Smooth muscle cell (in vitro differentiated cells): ENCODE data around the gene ACYP2. TPM values are rescaled to one million over a fixed set of nuclear protein-coding genes. Genes with fewer than 3 reads are reported as not detected.

ENCODE experiments used
- DNase-seq: peaks from one replicate; lab custom pipeline; 2025; ENCODE audit not compliant: unreplicated experiment; lab: John Stamatoyannopoulos, UW
- H2AFZ ChIP-seq: fragments of 200-600 bp; sonication (generic); 2 replicates; pipeline ENCODE4 v1.6.0; 2016; ENCODE audit warnings: antibody characterized with exemption, low read depth, mild to moderate bottlenecking
- H3F3A ChIP-seq: fragments of 200-600 bp; sonication (generic); 2 replicates; pipeline ENCODE4 v1.6.0; 2017; ENCODE audit warnings: antibody characterized with exemption, low read depth
- H3K27ac ChIP-seq: fragments of 200-600 bp; sonication (generic); 2 replicates; pipeline ENCODE4 v1.5.1; 2016; ENCODE audit warnings: low read depth, mild to moderate bottlenecking
- H3K27me3 ChIP-seq: fragments of 200-600 bp; sonication (generic); 2 replicates; pipeline ENCODE4 v1.6.1; 2016; ENCODE audit warnings: low read depth, mild to moderate bottlenecking
- H3K36me3 ChIP-seq: fragments of 200-600 bp; sonication (generic); 2 replicates; pipeline ENCODE4 v1.5.1; 2016; ENCODE audit warnings: low read depth
- H3K4me1 ChIP-seq: fragments of 200-600 bp; sonication (generic); 2 replicates; pipeline ENCODE4 v1.5.1; 2016; ENCODE audit warnings: low read depth
- H3K4me2 ChIP-seq: fragments of 200-600 bp; sonication (generic); 2 replicates; pipeline ENCODE4 v1.6.0; 2016; ENCODE audit warnings: mild to moderate bottlenecking
- H3K4me3 ChIP-seq: fragments of 200-600 bp; sonication (generic); 2 replicates; pipeline ENCODE4 v1.5.1; 2016; ENCODE audit warnings: mild to moderate bottlenecking
- H3K79me2 ChIP-seq: fragments of 200-600 bp; sonication (generic); 2 replicates; pipeline ENCODE4 v1.6.0; 2016; ENCODE audit warnings: low read depth, mild to moderate bottlenecking
- H3K9ac ChIP-seq: fragments of 200-600 bp; sonication (generic); 2 replicates; pipeline ENCODE4 v1.6.0; 2016; ENCODE audit warnings: low read depth
- H3K9me3 ChIP-seq: fragments of 200-600 bp; sonication (generic); replicated peaks from 2 replicates; pipeline ENCODE4 v1.5.1; 2016; ENCODE audit warnings: low read depth
- H4K20me1 ChIP-seq: fragments of 200-600 bp; sonication (generic); 2 replicates; pipeline ENCODE4 v1.6.0; 2016; ENCODE audit warnings: low read depth
- CTCF ChIP-seq: fragments of 200-600 bp; sonication (generic); IDR thresholded peaks from 2 replicates; pipeline ENCODE4 v1.5.1; 2017; ENCODE audit warnings: borderline replicate concordance, mild to moderate bottlenecking, antibody characterized with exemption; ENCODE audit not compliant: insufficient read depth, poor library complexity, severe bottlenecking
- WGBS: methylation state at CpG from one replicate; pipeline ENCODE4 v1.1.7; 2016; ENCODE audit warnings: low lambda C conversion rate; 5-methylcytosine and 5-hydroxymethylcytosine counted together
- polyA plus RNA-seq: library from polyadenylated mRNA; unstranded; fragments of >200 nt; fragmentation: Nextera tagmentation; extraction: Ambion mirVana; gene quantifications from 2 replicates; pipeline ENCODE4 v1.2.1, GENCODE V29; 2016
- total RNA-seq: library from RNA; depleted of rRNA; stranded (reverse); fragments of >200 nt; gene quantifications from 2 replicates; pipeline ENCODE4 v1.2.3, GENCODE V29; 2014

ACYP2 gene
- total and polyA plus RNA-seq, 2 experiments from 2014 or later, result 12.1 to 18.6 TPM

GRCh38 chr2:54247115-54247514 is 131.7 kb downstream of the ACYP2 start:
- no peaks in the 10 kb centered on the region for H3F3A ChIP-seq
- H3K4me1 ChIP-seq, result no peaks in the 10 kb centered on the region
- 33% methylated on average over 1 of the region's 1 CpG for WGBS
- no peak overlapping the region for H3K4me2 ChIP-seq
- H2AFZ ChIP-seq, result no peak overlapping the region
- H3K27me3 ChIP-seq, result no peaks in the 10 kb centered on the region
- no peak for TF ChIP-seq CTCF
- no peaks in the 10 kb centered on the region for H3K36me3 ChIP-seq
- no peak overlapping the region for H3K9ac ChIP-seq
- H3K4me3 ChIP-seq, result no peak overlapping the region
- DNase-seq, result no peak
- H3K27ac ChIP-seq, result no peak overlapping the region
- no peaks in the 10 kb centered on the region for H3K9me3 ChIP-seq
- H3K79me2 ChIP-seq, result no peaks in the 10 kb centered on the region
- no peaks in the 10 kb centered on the region for H4K20me1 ChIP-seq

GRCh38 chr2:54249629-54250028 is 134.2 kb downstream of the ACYP2 start:
- no peak overlapping the region for H3K9ac ChIP-seq
- no peaks in the 10 kb centered on the region for H4K20me1 ChIP-seq
- H3K27ac ChIP-seq, result no peak overlapping the region
- H3K27me3 ChIP-seq, result no peaks in the 10 kb centered on the region
- no peak overlapping the region for H3K4me2 ChIP-seq
- no peaks in the 10 kb centered on the region for H3F3A ChIP-seq
- H3K79me2 ChIP-seq, result no peaks in the 10 kb centered on the region
- no peaks in the 10 kb centered on the region for H3K9me3 ChIP-seq
- no peaks in the 10 kb centered on the region for H3K4me1 ChIP-seq
- H3K4me3 ChIP-seq, result no peak overlapping the region
- H3K36me3 ChIP-seq, result no peaks in the 10 kb centered on the region
- no peak for TF ChIP-seq CTCF
- no peak overlapping the region for H2AFZ ChIP-seq
- DNase-seq, result no peak

- Histone ChIP-seq H3K79me2 (no peaks in the 10 kb centered on the region), H3K4me1 (no peaks in the 10 kb centered on the region), H3F3A (no peaks in the 10 kb centered on the region), H3K9ac (no peak overlapping the region), H3K4me2 (no peak overlapping the region), H3K36me3 (no peaks in the 10 kb centered on the region), H3K27ac (no peak overlapping the region), H2AFZ (no peak overlapping the region), H3K9me3 (no peaks in the 10 kb centered on the region), H3K4me3 (no peak overlapping the region), H3K27me3 (no peaks in the 10 kb centered on the region), H4K20me1 (no peaks in the 10 kb centered on the region)
- DNase-seq, result no peak
- TF ChIP-seq CTCF, result no peak
Measured at GRCh38 chr2:54254180-54254579, 138.8 kb downstream of the ACYP2 start.

- Histone ChIP-seq H3K4me1 (no peaks in the 10 kb centered on the region), H4K20me1 (no peaks in the 10 kb centered on the region), H3K27ac (no peak overlapping the region), H3F3A (no peaks in the 10 kb centered on the region), H3K27me3 (no peaks in the 10 kb centered on the region), H3K79me2 (no peaks in the 10 kb centered on the region), H3K4me2 (no peak overlapping the region), H3K4me3 (no peak overlapping the region), H3K9me3 (no peaks in the 10 kb centered on the region), H3K9ac (no peak overlapping the region), H3K36me3 (no peaks in the 10 kb centered on the region), H2AFZ (no peak overlapping the region)
- TF ChIP-seq CTCF, result no peak
- WGBS, result 95% methylated on average over 37 of the region's 37 CpGs
- DNase-seq, result no peak
Measured at GRCh38 chr2:54255230-54256090, 140.0 kb downstream of the ACYP2 start.
